Neuronal stem cell (in vitro differentiated cells): ENCODE data around the gene PHLDB3.
A peak's percentile ranks its signal among the peaks of the same experiment; 100 is the strongest.

Source experiments
- DNase-seq: peaks from one replicate; pipeline ENCODE4 v3.0.0-alpha.2; 2013; ENCODE audit warnings: low spot score
- H2AFZ ChIP-seq: one replicate; pipeline ENCODE4 v1.6.1; 2013; ENCODE audit warnings: mild to moderate bottlenecking, low read length, inconsistent platforms
- H2AK5ac ChIP-seq: 2 replicates; pipeline ENCODE4 v1.6.1; 2013; ENCODE audit warnings: low read depth, mild to moderate bottlenecking, inconsistent platforms, low read length, moderate library complexity, mixed read lengths
- H2BK120ac ChIP-seq: 2 replicates; pipeline ENCODE4 v1.6.1; 2013; ENCODE audit warnings: low read depth, mild to moderate bottlenecking, inconsistent platforms, low read length, moderate library complexity, mixed read lengths
- H2BK12ac ChIP-seq: one replicate; pipeline ENCODE4 v1.6.1; 2013; ENCODE audit warnings: low read length, inconsistent platforms
- H2BK15ac ChIP-seq: 2 replicates; pipeline ENCODE4 v1.6.1; 2013; ENCODE audit warnings: mild to moderate bottlenecking, low read length, inconsistent platforms, mixed read lengths
- H2BK5ac ChIP-seq: one replicate; pipeline ENCODE4 v1.6.1; 2013; ENCODE audit warnings: inconsistent platforms, mild to moderate bottlenecking, low read length, moderate library complexity
- H3K14ac ChIP-seq: one replicate; pipeline ENCODE4 v1.6.1; 2013; ENCODE audit warnings: low read length, inconsistent platforms
- H3K18ac ChIP-seq: 2 replicates; pipeline ENCODE4 v1.6.1; 2013; ENCODE audit warnings: low read length, inconsistent platforms
- H3K23ac ChIP-seq: 2 replicates; pipeline ENCODE4 v1.6.1; 2013; ENCODE audit warnings: low read depth, mild to moderate bottlenecking, mixed read lengths, low read length, inconsistent platforms; ENCODE audit not compliant: poor library complexity
- H3K27ac ChIP-seq: replicated peaks from 3 replicates; pipeline ENCODE4 v1.5.1; 2013; ENCODE audit warnings: low read length, inconsistent platforms
- H3K27me3 ChIP-seq, 3 experiments: 2 replicates each; pipeline ENCODE4 v1.6.1; 2013; ENCODE audit warnings: low read length in 3 of 3, mild to moderate bottlenecking in 2 of 3, inconsistent platforms in 1 of 3, low read depth in 1 of 3, mixed read lengths in 1 of 3, moderate library complexity in 1 of 3; ENCODE audit not compliant: control insufficient read depth in 3 of 3, insufficient read depth in 3 of 3
- H3K36me3 ChIP-seq, 2 donors: replicated peaks in 1 of 2; 2 replicates each; pipeline ENCODE4 v1.6.1; 2013; ENCODE audit warnings: low read length in 2 of 2; ENCODE audit not compliant: control insufficient read depth in 2 of 2, insufficient read depth in 2 of 2
- H3K4ac ChIP-seq: 2 replicates; pipeline ENCODE4 v1.6.1; 2013; ENCODE audit warnings: inconsistent platforms, mild to moderate bottlenecking, low read length, moderate library complexity
- H3K4me1 ChIP-seq, 2 donors: 1 replicate in 1 of 2; 2 replicates in 1 of 2; pipeline ENCODE4 v1.6.1; 2013; ENCODE audit warnings: low read length in 2 of 2, low read depth in 1 of 2; ENCODE audit not compliant: control insufficient read depth in 2 of 2, insufficient read depth in 1 of 2
- H3K4me2 ChIP-seq: one replicate; pipeline ENCODE4 v1.6.1; 2013; ENCODE audit warnings: mild to moderate bottlenecking, low read length, inconsistent platforms; ENCODE audit not compliant: insufficient read depth, poor library complexity, severe bottlenecking
- H3K4me3 ChIP-seq, 2 donors: 2 replicates each; pipeline ENCODE4 v1.5.1; 2013; ENCODE audit warnings: low read length in 2 of 2, mild to moderate bottlenecking in 2 of 2, inconsistent platforms in 1 of 2, moderate library complexity in 1 of 2
- H3K79me1 ChIP-seq: one replicate; pipeline ENCODE4 v1.6.1; 2013; ENCODE audit warnings: low read depth, mild to moderate bottlenecking, inconsistent platforms, low read length, moderate library complexity
- H3K9ac ChIP-seq: one replicate; pipeline ENCODE4 v1.6.1; 2013; ENCODE audit warnings: mild to moderate bottlenecking, low read depth, low read length, inconsistent platforms; ENCODE audit not compliant: poor library complexity
- H3K9me3 ChIP-seq, 2 donors: replicated peaks in 1 of 2; 2 replicates each; pipeline versions ENCODE3 to v1.6.1; 2013; ENCODE audit warnings: low read length in 2 of 2, mild to moderate bottlenecking in 2 of 2, inconsistent platforms in 1 of 2, low read depth in 1 of 2, mixed read lengths in 1 of 2, moderate library complexity in 1 of 2; ENCODE audit not compliant: control insufficient read depth in 2 of 2, insufficient read depth in 1 of 2
- H4K8ac ChIP-seq: one replicate; pipeline ENCODE4 v1.6.1; 2013; ENCODE audit warnings: low read depth, mild to moderate bottlenecking, inconsistent platforms, low read length, moderate library complexity
- H4K91ac ChIP-seq: one replicate; pipeline ENCODE4 v1.6.1; 2013; ENCODE audit warnings: low read length, low read depth, mild to moderate bottlenecking, inconsistent platforms; ENCODE audit not compliant: poor library complexity
- WGBS, 2 donors: extraction: QIAGEN DNeasy Blood & Tissue Kit; methylation state at CpG; one replicate each; pipeline ENCODE4 v1.1.7; 2013; ENCODE audit warnings: missing lambda C conversion rate in 2 of 2, mixed read lengths in 1 of 2; ENCODE audit not compliant: insufficient read length in 2 of 2, insufficient replicate concordance in 1 of 2; ENCODE audit errors: extremely low coverage in 2 of 2; 5-methylcytosine and 5-hydroxymethylcytosine counted together

Gene PHLDB3

GRCh38 chr19:43545981-43546380 lies 41.4 kb upstream of the PHLDB3 start:
- no peak overlapping the region for H3K4me2 ChIP-seq
- no CpG with 5 or more reads among the region's 2 CpGs for WGBS, 2 donors
- H2AK5ac ChIP-seq: no peak overlapping the region

GRCh38 chr19:43545276-43545675 lies 40.7 kb upstream of the PHLDB3 start:
- H3K4me2 ChIP-seq: no peak overlapping the region
- H3K27ac ChIP-seq: no peak overlapping the region
- H3K18ac ChIP-seq: no peak overlapping the region
- no peaks in the 10 kb centered on the region for H3K4me1 ChIP-seq
- peaks cover 1% of the 10 kb centered on the region for H3K79me1 ChIP-seq
- no peak overlapping the region for H2AFZ ChIP-seq
- no peak overlapping the region for H3K14ac ChIP-seq
- H2BK120ac ChIP-seq: no peak overlapping the region
- H3K4ac ChIP-seq: no peak overlapping the region
- peaks cover 0 to 5% of the 10 kb centered on the region in 2 donors for H3K9me3 ChIP-seq
- no peak overlapping the region for H2AK5ac ChIP-seq
- no peaks in the 10 kb centered on the region for H3K27me3 ChIP-seq
- H2BK12ac ChIP-seq: no peak overlapping the region
- no CpG with 5 or more reads among the region's 5 CpGs for WGBS, 2 donors
- H3K23ac ChIP-seq: no peak overlapping the region
- H3K4me3 ChIP-seq: no peak overlapping the region
- H3K36me3 ChIP-seq: peaks cover 49 to 89% of the 10 kb centered on the region in 2 donors
- DNase-seq: no peak
- no peak overlapping the region for H4K8ac ChIP-seq
- H3K9ac ChIP-seq: no peak overlapping the region
- H2BK15ac ChIP-seq: no peak overlapping the region
- no peak overlapping the region for H2BK5ac ChIP-seq
- no peak overlapping the region for H4K91ac ChIP-seq

More at GRCh38 chr19:43545981-43546380, 41.4 kb upstream of the PHLDB3 start:
- Histone ChIP-seq H2BK15ac (no peak overlapping the region), H4K91ac (no peak overlapping the region), H3K14ac (no peak overlapping the region), H3K9me3 (no peaks in the 10 kb centered on the region), H2BK12ac (no peak overlapping the region), H3K4me1 (no peaks in the 10 kb centered on the region), H2AFZ (no peak overlapping the region), H3K27me3 (no peaks in the 10 kb centered on the region), H3K9ac (no peak overlapping the region), H3K36me3 (peaks cover 48 to 89% of the 10 kb centered on the region in 2 donors), H2BK5ac (no peak overlapping the region), H3K18ac (no peak overlapping the region), H3K27ac (no peak overlapping the region), H3K4me3 (no peak overlapping the region), H3K4ac (no peak overlapping the region), H3K79me1 (no peaks in the 10 kb centered on the region), H2BK120ac (no peak overlapping the region), H3K23ac (peak overlapping the region; percentile 43), H4K8ac (peak overlapping the region; percentile 17)
- no peak for DNase-seq

GRCh38 chr19:43544077-43544476 lies 39.5 kb upstream of the PHLDB3 start:
- no CpG with 5 or more reads among the region's 9 CpGs for WGBS, 2 donors
- Histone ChIP-seq H3K4me2 (no peak overlapping the region), H3K23ac (no peak overlapping the region), H2BK120ac (no peak overlapping the region), H2AFZ (no peak overlapping the region), H3K18ac (no peak overlapping the region), H2BK12ac (no peak overlapping the region), H3K79me1 (peaks cover 1% of the 10 kb centered on the region), H3K4me1 (no peaks in the 10 kb centered on the region), H3K14ac (no peak overlapping the region), H3K36me3 (peaks cover 49 to 90% of the 10 kb centered on the region in 2 donors), H2BK5ac (no peak overlapping the region), H3K9ac (no peak overlapping the region), H2AK5ac (no peak overlapping the region), H3K27me3 (no peaks in the 10 kb centered on the region), H4K91ac (no peak overlapping the region), H4K8ac (no peak overlapping the region), H3K27ac (no peak overlapping the region), H3K4ac (no peak overlapping the region), H3K9me3 (peaks cover 5 to 6% of the 10 kb centered on the region in 2 donors), H3K4me3 (no peak overlapping the region), H2BK15ac (no peak overlapping the region)
- DNase-seq: no peak

GRCh38 chr19:43541920-43542650 lies 37.5 kb upstream of the PHLDB3 start:
- Histone ChIP-seq H3K4ac (no peak overlapping the region), H3K79me1 (peaks cover 1% of the 10 kb centered on the region), H3K27me3 (no peaks in the 10 kb centered on the region), H2BK15ac (no peak overlapping the region), H2AFZ (no peak overlapping the region), H4K8ac (no peak overlapping the region), H2BK5ac (no peak overlapping the region), H2AK5ac (no peak overlapping the region), H3K27ac (no peak overlapping the region), H3K14ac (no peak overlapping the region), H3K4me1 (no peaks in the 10 kb centered on the region), H3K36me3 (peaks cover 57 to 97% of the 10 kb centered on the region in 2 donors), H3K9me3 (peaks cover 12 to 14% of the 10 kb centered on the region in 2 donors), H3K4me2 (no peak overlapping the region), H3K23ac (no peak overlapping the region), H4K91ac (no peak overlapping the region), H3K18ac (no peak overlapping the region), H2BK12ac (no peak overlapping the region), H3K4me3 (no peak overlapping the region), H3K9ac (no peak overlapping the region), H2BK120ac (no peak overlapping the region)
- no peak for DNase-seq
- WGBS, 2 donors: no CpG with 5 or more reads among the region's 5 CpGs
